Tibial nerve (tissue), 4 donors: ENCODE data around the gene FAM50A. TPM values are rescaled to one million over a fixed set of nuclear protein-coding genes. Genes with fewer than 3 reads are reported as not detected.
"Not testable (repeated sequence)": the region's sequence is repeated elsewhere in the genome, so short reads cannot be mapped to it uniquely, and the experiment has no call there.

ENCODE experiments used
- DNase-seq, 2 donors: peaks; one replicate each; pipeline ENCODE4 v3.0.0-alpha.2; 2019; ENCODE audit warnings: low spot score in 2 of 2
- H3K27ac ChIP-seq, 4 donors: fragments of 200-600 bp; sonication (generic) in 3 of 4; one replicate each; pipeline ENCODE4 v1.5.1; 2017 to 2019; ENCODE audit warnings: mild to moderate bottlenecking in 1 of 4
- H3K27me3 ChIP-seq, 2 donors: fragments of 200-600 bp; sonication (generic) in 1 of 2; one replicate each; pipeline versions ENCODE4 v1.5.1 to v1.6.0; 2017 to 2019
- H3K36me3 ChIP-seq, 3 donors: fragments of 200-600 bp; sonication (generic); one replicate each; pipeline ENCODE4 v1.5.1; 2018 to 2019
- H3K4me1 ChIP-seq, 4 donors: fragments of 200-600 bp; sonication (generic) in 3 of 4; one replicate each; pipeline ENCODE4 v1.5.1; 2017 to 2019
- H3K4me3 ChIP-seq, 4 donors: fragments of 200-600 bp; sonication (generic) in 3 of 4; one replicate each; pipeline ENCODE4 v1.5.1; 2017 to 2019; ENCODE audit warnings: mild to moderate bottlenecking in 1 of 4, moderate library complexity in 1 of 4
- H3K9me3 ChIP-seq, 4 donors: fragments of 200-600 bp; sonication (generic) in 3 of 4; one replicate each; pipeline ENCODE4 v1.5.1; 2017 to 2019
- CTCF ChIP-seq, 5 experiments: fragments of 200-600 bp in 3 of 5; fragments of 450-650 bp in 2 of 5; sonication (generic) in 3 of 5; IDR thresholded peaks; one replicate each; pipeline ENCODE4 v1.5.1; 2016 to 2019; ENCODE audit warnings: antibody characterized with exemption in 5 of 5, mild to moderate bottlenecking in 3 of 5, moderate library complexity in 2 of 5
- EP300 ChIP-seq, 2 donors: sonication (generic); formaldehyde crosslinking; IDR thresholded peaks; one replicate each; pipeline ENCODE4 v1.6.1; 2017; ENCODE audit warnings: antibody characterized with exemption in 2 of 2, mild to moderate bottlenecking in 1 of 2
- POLR2A ChIP-seq, 2 donors: fragments of 450-650 bp; IDR thresholded peaks; one replicate each; pipeline ENCODE4 v1.6.1; 2017; ENCODE audit warnings: antibody characterized with exemption in 2 of 2, mild to moderate bottlenecking in 2 of 2, moderate library complexity in 2 of 2
- WGBS, 2 donors: methylation state at CpG; one replicate each; pipeline ENCODE4 v1.1.5; 2018; 5-methylcytosine and 5-hydroxymethylcytosine counted together
- total RNA-seq, 4 donors: library from RNA; depleted of rRNA; stranded (reverse); fragments of >200 nt; gene quantifications; one replicate each; pipeline ENCODE4 v1.1.0, GENCODE V29; 2016

Gene FAM50A
- total RNA-seq, 4 donors from 2014 or later: 47.5 to 90.6 (median 63.0) TPM

GRCh38 chrX:154398668-154399526 is 45.0 kb upstream of the FAM50A start:
- DNase-seq: peak; percentile 75 to 83
- Histone ChIP-seq H3K27ac (peak overlapping the region; percentile 97 to 99 (median 98)), H3K9me3 (no peaks in the 10 kb centered on the region), H3K4me1 (peaks cover 0 to 18% (median 0%) of the 10 kb centered on the region in 4 donors), H3K4me3 (peak overlapping the region; percentile 50 to 77 (median 71)), H3K27me3 (no peaks in the 10 kb centered on the region), H3K36me3 (peaks cover 0 to 23% (median 6%) of the 10 kb centered on the region in 3 donors)
- peak; percentile 76 to 85 (median 84) for TF ChIP-seq CTCF (IDR thresholded peaks at IDR 0.05)
- TF ChIP-seq POLR2A (IDR thresholded peaks at IDR 0.05): no peak
- 2 to 46% methylated on average over 33 to 49 of the region's 49 CpGs for WGBS, 2 donors

GRCh38 chrX:154399527-154400368 is 44.2 kb upstream of the FAM50A start:
- Histone ChIP-seq H3K27ac (peak overlapping the region in 3 of 4 donors; percentile 98 to 99 (median 99)), H3K4me1 (peaks cover 0 to 18% (median 0%) of the 10 kb centered on the region in 4 donors), H3K36me3 (peaks cover 0 to 23% (median 6%) of the 10 kb centered on the region in 3 donors), H3K27me3 (no peaks in the 10 kb centered on the region), H3K4me3 (peak overlapping the region; percentile 50 to 77 (median 71)), H3K9me3 (no peaks in the 10 kb centered on the region)
- TF ChIP-seq POLR2A (IDR thresholded peaks at IDR 0.05) (no peak), CTCF (IDR thresholded peaks at IDR 0.05) (no peak), EP300 (IDR thresholded peaks at IDR 0.05) (no peak)
- 14 to 64% methylated on average over 9 of the region's 14 CpGs for whole genome bisulfite sequencing, 2 donors
- no peak for DNase-seq

GRCh38 chrX:154400369-154400817 is 43.5 kb upstream of the FAM50A start:
- Histone ChIP-seq H3K4me1 (peaks cover 0 to 18% (median 0%) of the 10 kb centered on the region in 4 donors), H3K36me3 (peaks cover 0 to 23% (median 6%) of the 10 kb centered on the region in 3 donors), H3K4me3 (peak overlapping the region in 1 of 4 donors; percentile 77)
- H3K27ac ChIP-seq, DNase-seq, H3K9me3 ChIP-seq, H3K27me3 ChIP-seq: not testable (repeated sequence)
- WGBS, 2 donors: 61 to 74% methylated on average over 4 to 6 of the region's 6 CpGs

- TF ChIP-seq EP300 (IDR thresholded peaks at IDR 0.05): no peak
- TF ChIP-seq CTCF (IDR thresholded peaks at IDR 0.05): no peak
- no peak for TF ChIP-seq POLR2A (IDR thresholded peaks at IDR 0.05)
- H3K4me1 ChIP-seq: peaks cover 0 to 18% (median 0%) of the 10 kb centered on the region in 4 donors
- H3K27me3 ChIP-seq: no peaks in the 10 kb centered on the region
- no peaks in the 10 kb centered on the region for H3K9me3 ChIP-seq
- H3K4me3 ChIP-seq: no peak overlapping the region
- no peak overlapping the region for H3K27ac ChIP-seq
- no peak for DNase-seq
- 49 to 68% methylated on average over 3 to 6 of the region's 6 CpGs for WGBS, 2 donors
- H3K36me3 ChIP-seq: peaks cover 0 to 23% (median 6%) of the 10 kb centered on the region in 3 donors
Observed at GRCh38 chrX:154401045-154401799, 42.7 kb upstream of the FAM50A start.
